HG02763 (cell line): ENCODE measurements around the gene PET100.

Experiments used
- ATAC-seq: cut with Tn5 transposase; IDR thresholded peaks from one replicate; pipeline ENCODE4 v1.9.1; 2021; ENCODE audit warnings: mild to moderate bottlenecking, moderate library complexity; ENCODE audit not compliant: unreplicated experiment

The PET100 gene

GRCh38 chr19:7611541-7612279 is 17.9 kb upstream of the PET100 start:
- ATAC-seq, result no peak

- ATAC-seq, result no peak
These were observed 17.0 kb upstream of the PET100 start for GRCh38 chr19:7612282-7613274.

- no peak for ATAC-seq
These were observed 14.5 kb upstream of the PET100 start for GRCh38 chr19:7614859-7615741.

GRCh38 chr19:7617172-7617571 is 12.4 kb upstream of the PET100 start:
- ATAC-seq, result no peak

- no peak for ATAC-seq
These were observed 11.9 kb upstream of the PET100 start for GRCh38 chr19:7617735-7618134.

- no peak for ATAC-seq
These were observed 11.2 kb upstream of the PET100 start for GRCh38 chr19:7618348-7618747.

GRCh38 chr19:7618771-7619510 is 10.7 kb upstream of the PET100 start:
- no peak for ATAC-seq

- no peak for ATAC-seq
These were observed 9.7 kb upstream of the PET100 start for GRCh38 chr19:7619671-7620441.

- ATAC-seq, result no peak
These were observed 8.9 kb upstream of the PET100 start for GRCh38 chr19:7620442-7621412.

- no peak for ATAC-seq
These were observed 6.5 kb upstream of the PET100 start for GRCh38 chr19:7622933-7623685.

- ATAC-seq, result no peak
These were observed 5.6 kb upstream of the PET100 start for GRCh38 chr19:7623725-7624603.

GRCh38 chr19:7624810-7625209 is 4.8 kb upstream of the PET100 start:
- no peak for ATAC-seq

GRCh38 chr19:7625763-7626372 is 3.7 kb upstream of the PET100 start:
- ATAC-seq, result no peak

GRCh38 chr19:7627166-7627565 is 2.4 kb upstream of the PET100 start:
- ATAC-seq, result no peak

- ATAC-seq, result no peak
These were observed 843 bp upstream of the PET100 start for GRCh38 chr19:7628589-7629311.

GRCh38 chr19:7631577-7631976 is 2.0 kb downstream of the PET100 start:
- ATAC-seq, result no peak
